OCI-LY7 (cell line): ENCODE results near the gene ANKRD13B. TPM values are rescaled to one million over a fixed set of nuclear protein-coding genes. Genes with fewer than 3 reads are reported as not detected.

Experiments used
- BruUV-seq: library from RNA; stranded (reverse); fragments of 400-500 nt; replicated peaks from 2 replicates; lab custom pipeline; 2021; lab: Mats Ljungman, UMichigan
- CTCF ChIA-PET: fragments of 300-600 bp; sonication (Branson Sonifier 250); formaldehyde crosslinking; loops from one replicate; lab custom pipeline; 2022; ENCODE audit warnings: antibody characterized with exemption; ENCODE audit not compliant: unreplicated experiment; lab: Charles Lee
- POLR2A ChIA-PET: fragments of 300-600 bp; sonication (Branson Sonifier 250); formaldehyde crosslinking; loops from one replicate; lab custom pipeline; 2022; ENCODE audit warnings: antibody characterized with exemption; lab: Charles Lee
- DNase-seq: peaks from one replicate; pipeline ENCODE4 v3.0.0-alpha.2; 2015; ENCODE audit warnings: low spot score
- H2AFZ ChIP-seq: fragments of 200-600 bp; sonication (generic), shearing (Covaris generic); 2 replicates; pipeline ENCODE4 v1.6.1; 2014; ENCODE audit warnings: mild to moderate bottlenecking, antibody characterized with exemption, low read length, moderate library complexity
- H3K27ac ChIP-seq: fragments of 200-600 bp; sonication (generic); 2 replicates; pipeline ENCODE4 v1.5.1; 2014; ENCODE audit warnings: mixed run types, low read depth, mild to moderate bottlenecking, moderate library complexity, low read length, inconsistent platforms; ENCODE audit not compliant: poor library complexity, severe bottlenecking
- H3K36me3 ChIP-seq: fragments of 200-600 bp; sonication (generic); 2 replicates; pipeline ENCODE4 v1.6.1; 2014; ENCODE audit warnings: mild to moderate bottlenecking, antibody characterized with exemption, low read length, moderate library complexity, mixed read lengths; ENCODE audit not compliant: insufficient read depth
- H3K4me1 ChIP-seq: fragments of 200-600 bp; sonication (generic); 2 replicates; pipeline ENCODE4 v1.5.1; 2014; ENCODE audit warnings: mild to moderate bottlenecking, low read length; ENCODE audit not compliant: insufficient read depth, poor library complexity, severe bottlenecking
- H3K4me2 ChIP-seq: fragments of 200-600 bp; sonication (generic); 2 replicates; pipeline ENCODE4 v1.6.1; 2014; ENCODE audit warnings: mild to moderate bottlenecking, low read length
- H3K4me3 ChIP-seq: fragments of 200-600 bp; sonication (generic); 2 replicates; pipeline ENCODE4 v1.5.1; 2014; ENCODE audit warnings: mild to moderate bottlenecking, low read depth, low read length; ENCODE audit not compliant: poor library complexity, severe bottlenecking
- H3K79me2 ChIP-seq: fragments of 200-600 bp; sonication (generic); 2 replicates; pipeline ENCODE4 v1.6.1; 2016; ENCODE audit warnings: low read depth, mild to moderate bottlenecking, low read length, moderate library complexity, mixed read lengths; ENCODE audit not compliant: insufficient read depth
- H3K9me2 ChIP-seq: fragments of 200-600 bp; sonication (generic); 2 replicates; pipeline ENCODE4 v1.6.1; 2016; ENCODE audit warnings: mild to moderate bottlenecking, low read length, mixed read lengths; ENCODE audit not compliant: insufficient read depth
- H3K9me3 ChIP-seq: fragments of 200-600 bp; sonication (generic); 2 replicates; pipeline ENCODE4 v1.6.1; 2014; ENCODE audit warnings: mild to moderate bottlenecking, mixed run types, low read length, mixed read lengths
- H4K20me1 ChIP-seq: fragments of 200-600 bp; sonication (generic); 2 replicates; pipeline ENCODE4 v1.6.1; 2014; ENCODE audit warnings: mild to moderate bottlenecking, antibody characterized with exemption, low read length, moderate library complexity, mixed read lengths; ENCODE audit not compliant: insufficient read depth
- CTCF ChIP-seq: fragments of 200-600 bp; sonication (generic); conservative IDR thresholded peaks from 2 replicates; pipeline ENCODE4 v1.5.1; 2014; ENCODE audit warnings: mild to moderate bottlenecking, antibody characterized with exemption, low read length, moderate library complexity, mixed read lengths
- EZH2phosphoT487 ChIP-seq: fragments of 200-600 bp; sonication (generic); IDR thresholded peaks from 2 replicates; pipeline ENCODE4 v1.6.1; 2018; ENCODE audit warnings: low read depth, borderline replicate concordance, mild to moderate bottlenecking, mixed run types, antibody characterized with exemption, low read length, moderate library complexity, mixed read lengths
- intact Hi-C: fragments of 100-400 bp; cut with micrococcal nuclease; formaldehyde crosslinking; loops from one replicate; pipeline ENCODE4 v1.10.0; 2022; ENCODE audit not compliant: unreplicated experiment
- total RNA-seq, 2 experiments: library from RNA; depleted of rRNA in 1 of 2; stranded (reverse); fragments of >200 nt in 1 of 2; shearing (Covaris generic) in 1 of 2; gene quantifications; 2 replicates each; pipeline ENCODE4 v1.2.3, GENCODE V29; 2014 to 2022

ANKRD13B gene
- total RNA-seq, 2 experiments from 2014 or later = 22.8 to 30.5 TPM

- TF ChIP-seq CTCF = peak; percentile 78
- TF ChIP-seq EZH2phosphoT487 = no peak
- DNase-seq = peak; percentile 51
- Histone ChIP-seq H3K4me2 (peak overlapping the region; percentile 58), H3K9me2 (no peaks in the 10 kb centered on the region), H3K4me3 (peak overlapping the region; percentile 36), H3K9me3 (no peaks in the 10 kb centered on the region), H3K27ac (peak overlapping the region; percentile 50), H4K20me1 (peaks cover 5% of the 10 kb centered on the region; the same call in 1 of the 2 replicates), H2AFZ (no peak overlapping the region), H3K36me3 (peaks cover 25% of the 10 kb centered on the region), H3K79me2 (peaks cover 46% of the 10 kb centered on the region), H3K4me1 (peaks cover 57% of the 10 kb centered on the region)
- ChIA-PET POLR2A (interaction anchor here (0.6 to 1.1 kb wide), 3 partner anchors 9 to 444 kb away, joined by 3 to 4 read pairs (median 4); no protein-coding TSS in a partner anchor), CTCF (no interaction called here)
- no TSS peak for BruUV-seq
- intact Hi-C loops = no loop called here
These were observed 7.7 kb upstream of the ANKRD13B start for GRCh38 chr17:29585080-29585751.

- CTCF ChIA-PET = no interaction called here
- Histone ChIP-seq H3K4me3 (peak overlapping the region; percentile 77), H4K20me1 (peaks cover 5% of the 10 kb centered on the region; the same call in 1 of the 2 replicates), H3K4me2 (peak overlapping the region; percentile 93), H3K27ac (no peak overlapping the region), H3K36me3 (peaks cover 16% of the 10 kb centered on the region), H3K79me2 (peaks cover 46% of the 10 kb centered on the region), H3K4me1 (peaks cover 62% of the 10 kb centered on the region), H3K9me3 (no peaks in the 10 kb centered on the region), H3K9me2 (no peaks in the 10 kb centered on the region), H2AFZ (no peak overlapping the region)
- DNase-seq = no peak
- POLR2A ChIA-PET = interaction anchor here (0.6 to 1.5 kb wide), 3 partner anchors 8 to 438 kb away, joined by 3 to 4 read pairs (median 4); partner anchors contain the start of gene TP53I13
- no TSS peak for BruUV-seq
- no peak for TF ChIP-seq EZH2phosphoT487
- TF ChIP-seq CTCF = no peak
- intact Hi-C loops = no loop called here
These were observed 6.1 kb upstream of the ANKRD13B start for GRCh38 chr17:29586676-29587469.
